Ovary (tissue), 9 donors: ENCODE data around the gene NOTCH1. TPM values are rescaled to one million over a fixed set of nuclear protein-coding genes. Genes with fewer than 3 reads are reported as not detected.

Experiments
- DNase-seq, 5 donors: peaks; one replicate each; pipeline ENCODE4 v3.0.0-alpha.2; 2019 to 2020
- H3K27ac ChIP-seq, 2 donors: fragments of 200-600 bp; one replicate each; pipeline versions ENCODE4 v1.5.1 to v1.8.0; 2019 to 2022
- H3K27me3 ChIP-seq: fragments of 200-600 bp; one replicate; pipeline ENCODE4 v1.8.0; 2022
- H3K36me3 ChIP-seq: fragments of 200-600 bp; sonication (generic); one replicate; pipeline ENCODE4 v1.5.1; 2019
- H3K4me1 ChIP-seq: one replicate; pipeline ENCODE4 v1.8.1; 2013; ENCODE audit warnings: mild to moderate bottlenecking, moderate library complexity; ENCODE audit not compliant: insufficient read depth
- H3K4me3 ChIP-seq: fragments of 200-600 bp; sonication (generic); one replicate; pipeline ENCODE4 v1.5.1; 2017
- H3K9me3 ChIP-seq, 2 donors: fragments of 200-600 bp in 1 of 2; sonication (generic) in 1 of 2; one replicate each; pipeline versions ENCODE4 v1.5.1 to v1.8.1; 2013 to 2019; ENCODE audit warnings: mild to moderate bottlenecking in 1 of 2, moderate library complexity in 1 of 2
- EP300 ChIP-seq: sonication (generic); formaldehyde crosslinking; IDR thresholded peaks from one replicate; pipeline ENCODE4 v1.6.1; 2017; ENCODE audit warnings: antibody characterized with exemption
- POLR2A ChIP-seq: fragments of 450-650 bp; IDR thresholded peaks from one replicate; pipeline ENCODE4 v1.6.1; 2017; ENCODE audit warnings: antibody characterized with exemption, mild to moderate bottlenecking, moderate library complexity
- WGBS, 3 donors: extraction: QIAGEN DNeasy Blood & Tissue Kit in 1 of 3; methylation state at CpG; one replicate each; pipeline versions ENCODE4 v1.1.5 to v1.1.7; 2013 to 2017; 5-methylcytosine and 5-hydroxymethylcytosine counted together
- intact Hi-C, 4 donors: fragments of 100-400 bp; cut with DNase I; formaldehyde crosslinking; loops; one replicate each; pipeline versions ENCODE4 v1.11.0 to v1.15.1; 2022 to 2023
- polyA plus RNA-seq, 2 donors: library from polyadenylated mRNA; stranded (reverse); fragments of 200-250 nt in 1 of 2; fragments of 350-450 nt in 1 of 2; fragmentation: Illumina TruSeq in 1 of 2; extraction: RNeasy Lipid Tissue Mini Kit (QIAGEN cat#74804) in 1 of 2; gene quantifications; one replicate each; pipeline ENCODE4 v1.2.3, GENCODE V29; 2013 to 2014
- total RNA-seq, 7 donors: library from RNA; depleted of rRNA in 2 of 7; stranded (reverse); fragments of >200 nt in 2 of 7; fragmentation: NEBNext Ultra II Directional in 3 of 7; extraction: Animal tissue kit (Norgen Biotek cat#: 25700) in 3 of 7; gene quantifications; one replicate each; pipeline versions ENCODE4 v1.1.0 to v1.2.4, GENCODE V29; 2016 to 2023
- TF ChIP-seq, protein P1 (sequence below), 3 donors: fragments of 450-650 bp in 2 of 3; fragments of 200-600 bp in 1 of 3; IDR thresholded peaks; one replicate each; pipeline versions ENCODE4 v1.5.1 to v1.8.0; 2016 to 2022; ENCODE audit warnings: antibody characterized with exemption in 3 of 3, mild to moderate bottlenecking in 1 of 3
- donor health status: DM: no; HTN: no; CAD: no; lungs with moderate emphysema.
- donor health status: DM: no; HTN: no; CAD: no.
- donor health status: Bipolar disorder and iron deficiency.
- donor health status: DM: yes; HTN: yes; CAD: no.
- donor health status: DM: no; HTN: no; CAD: no.
- donor health status: DM: yes; HTN: yes; CAD: no.

The NOTCH1 gene
- total and polyA plus RNA-seq, 9 donors: 2.5 to 30.9 (median 17.1) TPM

GRCh38 chr9:136499071-136499934 is 46.5 kb downstream of the NOTCH1 start:
- Histone ChIP-seq H3K4me3 (no peak overlapping the region), H3K27me3 (no peaks in the 10 kb centered on the region), H3K27ac (no peak overlapping the region), H3K9me3 (no peaks in the 10 kb centered on the region), H3K4me1 (no peaks in the 10 kb centered on the region), H3K36me3 (no peaks in the 10 kb centered on the region)
- intact Hi-C loops: no loop called here
- no peak for TF ChIP-seq POLR2A
- TF ChIP-seq EP300: no peak
- TF ChIP-seq, protein P1, sequence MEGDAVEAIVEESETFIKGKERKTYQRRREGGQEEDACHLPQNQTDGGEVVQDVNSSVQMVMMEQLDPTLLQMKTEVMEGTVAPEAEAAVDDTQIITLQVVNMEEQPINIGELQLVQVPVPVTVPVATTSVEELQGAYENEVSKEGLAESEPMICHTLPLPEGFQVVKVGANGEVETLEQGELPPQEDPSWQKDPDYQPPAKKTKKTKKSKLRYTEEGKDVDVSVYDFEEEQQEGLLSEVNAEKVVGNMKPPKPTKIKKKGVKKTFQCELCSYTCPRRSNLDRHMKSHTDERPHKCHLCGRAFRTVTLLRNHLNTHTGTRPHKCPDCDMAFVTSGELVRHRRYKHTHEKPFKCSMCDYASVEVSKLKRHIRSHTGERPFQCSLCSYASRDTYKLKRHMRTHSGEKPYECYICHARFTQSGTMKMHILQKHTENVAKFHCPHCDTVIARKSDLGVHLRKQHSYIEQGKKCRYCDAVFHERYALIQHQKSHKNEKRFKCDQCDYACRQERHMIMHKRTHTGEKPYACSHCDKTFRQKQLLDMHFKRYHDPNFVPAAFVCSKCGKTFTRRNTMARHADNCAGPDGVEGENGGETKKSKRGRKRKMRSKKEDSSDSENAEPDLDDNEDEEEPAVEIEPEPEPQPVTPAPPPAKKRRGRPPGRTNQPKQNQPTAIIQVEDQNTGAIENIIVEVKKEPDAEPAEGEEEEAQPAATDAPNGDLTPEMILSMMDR (IDR thresholded peaks at IDR 0.05): no peak
- 88 to 92% (median 91%) methylated on average over 46 of the region's 46 CpGs for WGBS, 3 donors
- DNase-seq: no peak

- DNase-seq: no peak
Measured at GRCh38 chr9:136497916-136498695, 47.7 kb downstream of the NOTCH1 start.

GRCh38 chr9:136496801-136497620 is 48.8 kb downstream of the NOTCH1 start:
- Histone ChIP-seq H3K27ac (no peak overlapping the region), H3K4me1 (no peaks in the 10 kb centered on the region), H3K27me3 (no peaks in the 10 kb centered on the region), H3K9me3 (no peaks in the 10 kb centered on the region), H3K4me3 (no peak overlapping the region), H3K36me3 (no peaks in the 10 kb centered on the region)
- DNase-seq: no peak
- 91 to 92% (median 92%) methylated on average over 49 to 56 of the region's 56 CpGs for WGBS, 3 donors
- intact Hi-C loops: no loop called here
- TF ChIP-seq, protein P1 (IDR thresholded peaks at IDR 0.05): no peak
- TF ChIP-seq EP300 (no peak), POLR2A (no peak)

More at GRCh38 chr9:136497916-136498695, 47.7 kb downstream of the NOTCH1 start:
- Histone ChIP-seq H3K4me3 (no peak overlapping the region), H3K9me3 (no peaks in the 10 kb centered on the region), H3K27ac (no peak overlapping the region), H3K4me1 (no peaks in the 10 kb centered on the region), H3K27me3 (no peaks in the 10 kb centered on the region), H3K36me3 (no peaks in the 10 kb centered on the region)
- 87 to 90% (median 89%) methylated on average over 24 to 28 of the region's 28 CpGs for WGBS, 3 donors
- TF ChIP-seq, protein P1 (IDR thresholded peaks at IDR 0.05): no peak
- no peak for TF ChIP-seq POLR2A
- no peak for TF ChIP-seq EP300
- intact Hi-C loops: no loop called here

DNA sequence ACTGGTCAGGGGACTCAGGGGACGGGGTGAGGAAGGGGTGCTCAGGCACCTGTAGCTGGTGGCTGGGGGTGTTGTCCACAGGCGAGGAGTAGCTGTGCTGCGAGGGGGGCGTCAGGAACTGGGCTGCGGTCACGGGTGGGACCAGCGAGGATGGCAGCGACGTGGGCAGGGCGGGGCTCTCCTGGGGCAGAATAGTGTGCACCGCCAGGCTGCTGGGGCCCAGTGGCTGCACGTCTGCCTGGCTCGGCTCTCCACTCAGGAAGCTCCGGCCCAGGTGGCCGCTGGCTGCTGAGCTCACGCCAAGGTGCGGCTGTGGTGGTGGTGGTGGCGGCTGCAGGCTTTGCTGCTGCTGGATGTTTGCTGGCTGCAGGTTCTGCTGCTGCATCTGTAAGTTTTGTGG is 49.7 kb downstream of the NOTCH1 start:
- 91 to 94% (median 91%) methylated on average over 16 to 18 of the region's 18 CpGs for WGBS, 3 donors
- Histone ChIP-seq H3K27me3 (no peaks in the 10 kb centered on the region), H3K27ac (no peak overlapping the region), H3K9me3 (no peaks in the 10 kb centered on the region), H3K4me3 (no peak overlapping the region), H3K36me3 (no peaks in the 10 kb centered on the region), H3K4me1 (no peaks in the 10 kb centered on the region)
- no peak for DNase-seq
- intact Hi-C loops: no loop called here
- TF ChIP-seq, protein P1 (IDR thresholded peaks at IDR 0.05): no peak
- TF ChIP-seq POLR2A: no peak
- no peak for TF ChIP-seq EP300
